Upper lobe of left lung (tissue), 6 donors: ENCODE data around the gene KDM4D. TPM values are rescaled to one million over a fixed set of nuclear protein-coding genes. Genes with fewer than 3 reads are reported as not detected.

ENCODE experiments used
- ATAC-seq, 2 donors: fragments of 200-7000 bp; cut with Tn5 transposase; one replicate each; pipeline ENCODE4 v1.9.1; 2022; ENCODE audit warnings: mild to moderate bottlenecking in 2 of 2, moderate library complexity in 2 of 2; ENCODE audit not compliant: low FRiP score in 2 of 2
- DNase-seq, 2 donors: peaks; one replicate each; pipeline ENCODE4 v3.0.0-alpha.2; 2019 to 2020
- H3K27ac ChIP-seq, 4 donors: fragments of 200-600 bp; sonication (generic); one replicate each; pipeline ENCODE4 v1.5.1; 2016 to 2019
- H3K27me3 ChIP-seq, 4 donors: fragments of 200-600 bp; sonication (generic); one replicate each; pipeline ENCODE4 v1.5.1; 2017 to 2019
- H3K36me3 ChIP-seq, 4 donors: fragments of 200-600 bp; sonication (generic); one replicate each; pipeline ENCODE4 v1.5.1; 2016 to 2019
- H3K4me1 ChIP-seq, 4 donors: fragments of 200-600 bp; sonication (generic); one replicate each; pipeline ENCODE4 v1.5.1; 2018 to 2019
- H3K4me3 ChIP-seq, 4 donors: fragments of 200-600 bp; sonication (generic); one replicate each; pipeline ENCODE4 v1.5.1; 2017 to 2019; ENCODE audit warnings: mild to moderate bottlenecking in 2 of 4, moderate library complexity in 1 of 4
- H3K9me3 ChIP-seq, 4 donors: fragments of 200-600 bp; sonication (generic); one replicate each; pipeline ENCODE4 v1.5.1; 2018 to 2019
- EP300 ChIP-seq, 4 donors: sonication (generic); formaldehyde crosslinking; IDR thresholded peaks; one replicate each; pipeline ENCODE4 v1.5.1; 2017; ENCODE audit warnings: antibody characterized with exemption in 4 of 4, control low read depth in 2 of 4
- POLR2A ChIP-seq, 4 donors: fragments of 450-650 bp; IDR thresholded peaks; one replicate each; pipeline ENCODE4 v1.5.1; 2016 to 2017; ENCODE audit warnings: antibody characterized with exemption in 4 of 4, mild to moderate bottlenecking in 2 of 4
- POLR2AphosphoS5 ChIP-seq, 2 donors: sonication (generic); formaldehyde crosslinking; IDR thresholded peaks; one replicate each; pipeline ENCODE4 v1.5.1; 2017; ENCODE audit warnings: antibody characterized with exemption in 2 of 2
- WGBS, 2 donors: methylation state at CpG; one replicate each; pipeline ENCODE4 v1.1.5; 2017 to 2018; 5-methylcytosine and 5-hydroxymethylcytosine counted together
- total RNA-seq, 6 donors: library from RNA; depleted of rRNA in 4 of 6; stranded (reverse); fragments of >200 nt in 4 of 6; gene quantifications; one replicate each; pipeline versions ENCODE4 v1.1.0 to v1.2.1, GENCODE V29; 2016 to 2021
- TF ChIP-seq, protein P1 (sequence below), 6 experiments: fragments of 450-650 bp in 4 of 6; fragments of 200-600 bp in 2 of 6; sonication (generic) in 2 of 6; IDR thresholded peaks; one replicate each; pipeline ENCODE4 v1.5.1; 2016 to 2019; ENCODE audit warnings: antibody characterized with exemption in 6 of 6
- donor health status: DM: no; HTN: no; CAD: no; lungs with moderate emphysema.
- donor health status: DM: no; HTN: yes; CAD: no; lungs with severe emphysema.

The KDM4D gene
- total RNA-seq, 6 donors from 2014 or later = 0.20 to 0.74 (median 0.59) TPM; not detected in 2

DNA sequence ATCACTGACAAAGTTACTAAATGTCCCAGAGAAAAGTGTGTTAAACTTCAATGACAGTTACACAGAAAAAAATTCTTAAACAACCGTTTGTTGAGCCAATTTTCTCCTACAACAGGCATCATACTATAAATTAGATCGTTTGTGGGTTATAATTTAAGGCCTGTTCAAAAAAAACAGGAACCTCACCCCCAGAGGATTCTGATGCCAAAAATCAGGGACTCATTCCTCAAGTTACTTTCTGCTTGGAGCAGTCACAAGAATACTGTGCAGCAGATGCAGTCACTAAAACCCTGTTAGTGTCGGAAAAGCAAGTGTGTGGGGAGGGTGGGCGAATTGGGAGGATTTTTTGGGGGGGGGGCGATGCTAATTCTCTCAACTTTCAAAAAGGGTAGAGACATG lies 810 bp upstream of the KDM4D start:
- TF ChIP-seq EP300 (IDR thresholded peaks at IDR 0.05) = no peak
- TF ChIP-seq POLR2AphosphoS5 (IDR thresholded peaks at IDR 0.05) = no peak
- TF ChIP-seq POLR2A (IDR thresholded peaks at IDR 0.05) = no peak
- TF ChIP-seq, protein P1, sequence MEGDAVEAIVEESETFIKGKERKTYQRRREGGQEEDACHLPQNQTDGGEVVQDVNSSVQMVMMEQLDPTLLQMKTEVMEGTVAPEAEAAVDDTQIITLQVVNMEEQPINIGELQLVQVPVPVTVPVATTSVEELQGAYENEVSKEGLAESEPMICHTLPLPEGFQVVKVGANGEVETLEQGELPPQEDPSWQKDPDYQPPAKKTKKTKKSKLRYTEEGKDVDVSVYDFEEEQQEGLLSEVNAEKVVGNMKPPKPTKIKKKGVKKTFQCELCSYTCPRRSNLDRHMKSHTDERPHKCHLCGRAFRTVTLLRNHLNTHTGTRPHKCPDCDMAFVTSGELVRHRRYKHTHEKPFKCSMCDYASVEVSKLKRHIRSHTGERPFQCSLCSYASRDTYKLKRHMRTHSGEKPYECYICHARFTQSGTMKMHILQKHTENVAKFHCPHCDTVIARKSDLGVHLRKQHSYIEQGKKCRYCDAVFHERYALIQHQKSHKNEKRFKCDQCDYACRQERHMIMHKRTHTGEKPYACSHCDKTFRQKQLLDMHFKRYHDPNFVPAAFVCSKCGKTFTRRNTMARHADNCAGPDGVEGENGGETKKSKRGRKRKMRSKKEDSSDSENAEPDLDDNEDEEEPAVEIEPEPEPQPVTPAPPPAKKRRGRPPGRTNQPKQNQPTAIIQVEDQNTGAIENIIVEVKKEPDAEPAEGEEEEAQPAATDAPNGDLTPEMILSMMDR (IDR thresholded peaks at IDR 0.05) = no peak
- H3K27ac ChIP-seq = peak overlapping the region; percentile 77 to 90 (median 84)
- ATAC-seq (no peak), DNase-seq (no peak)
- H3K27me3 ChIP-seq = no peaks in the 10 kb centered on the region
- peaks cover 4 to 17% (median 10%) of the 10 kb centered on the region in 4 donors for H3K4me1 ChIP-seq
- no peaks in the 10 kb centered on the region for H3K9me3 ChIP-seq
- H3K4me3 ChIP-seq = peak overlapping the region; percentile 62 to 83 (median 68)
- H3K36me3 ChIP-seq = peaks cover 16 to 44% (median 33%) of the 10 kb centered on the region in 4 donors
- 3 to 4% methylated on average over 5 of the region's 5 CpGs for WGBS, 2 donors

DNA sequence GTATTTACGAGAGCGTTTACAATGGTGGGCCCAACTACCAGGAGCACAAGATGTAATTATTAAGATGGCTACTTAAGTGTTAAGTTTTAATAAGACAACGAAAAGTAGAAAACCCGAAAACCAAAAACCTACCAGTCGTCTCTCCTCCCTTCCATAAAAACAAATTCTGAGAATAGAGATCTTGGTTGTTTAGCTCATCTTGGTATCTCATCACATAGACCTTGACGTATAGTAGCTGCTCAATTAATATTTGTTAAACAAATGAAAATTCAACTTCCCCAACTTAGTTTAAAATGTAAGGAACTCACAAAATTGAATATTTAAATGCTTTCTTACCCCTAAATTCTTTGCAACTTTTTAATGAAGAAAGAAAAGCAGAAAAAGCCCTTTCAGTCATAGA lies 669 bp downstream of the KDM4D start:
- no peak overlapping the region for H3K27ac ChIP-seq
- peaks cover 13 to 29% (median 21%) of the 10 kb centered on the region in 4 donors for H3K36me3 ChIP-seq
- peaks cover 4 to 17% (median 10%) of the 10 kb centered on the region in 4 donors for H3K4me1 ChIP-seq
- TF ChIP-seq POLR2AphosphoS5 (IDR thresholded peaks at IDR 0.05) (no peak), POLR2A (IDR thresholded peaks at IDR 0.05) (no peak), EP300 (IDR thresholded peaks at IDR 0.05) (no peak)
- TF ChIP-seq, protein P1 (IDR thresholded peaks at IDR 0.05) = no peak
- peak overlapping the region in 3 of 4 donors; percentile 66 to 83 (median 70) for H3K4me3 ChIP-seq
- DNase-seq (no peak), ATAC-seq (no peak)
- no peaks in the 10 kb centered on the region for H3K9me3 ChIP-seq
- 55 to 59% methylated on average over 6 of the region's 6 CpGs for WGBS, 2 donors
- H3K27me3 ChIP-seq = no peaks in the 10 kb centered on the region

DNA sequence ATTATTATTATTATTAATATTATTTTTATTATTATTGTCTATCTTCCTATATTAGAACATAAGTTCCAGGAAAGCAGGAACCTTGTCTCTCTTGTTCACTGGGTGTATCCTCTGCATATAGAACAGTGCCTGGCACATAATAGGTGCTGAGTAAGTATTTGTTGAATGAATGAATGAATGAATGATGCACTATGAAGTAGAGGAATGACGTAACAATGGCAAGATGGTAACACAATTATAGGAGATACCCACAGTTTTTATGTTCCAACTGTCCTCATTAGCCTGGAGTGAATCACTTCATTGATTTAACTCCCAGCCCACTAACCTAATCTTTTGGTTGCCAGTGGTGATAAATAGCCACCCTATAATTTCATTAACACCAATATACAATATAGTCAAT lies 2.1 kb downstream of the KDM4D start:
- Histone ChIP-seq H3K36me3 (peaks cover under 1 to 15% (median 7%) of the 10 kb centered on the region in 4 donors), H3K27ac (no peak overlapping the region), H3K9me3 (no peaks in the 10 kb centered on the region), H3K27me3 (no peaks in the 10 kb centered on the region), H3K4me3 (no peak overlapping the region), H3K4me1 (peaks cover 4 to 17% (median 10%) of the 10 kb centered on the region in 4 donors)
- no peak for TF ChIP-seq POLR2A (IDR thresholded peaks at IDR 0.05)
- TF ChIP-seq EP300 (IDR thresholded peaks at IDR 0.05) = no peak
- no peak for TF ChIP-seq POLR2AphosphoS5 (IDR thresholded peaks at IDR 0.05)
- TF ChIP-seq, protein P1 (IDR thresholded peaks at IDR 0.05) = no peak
- no peak for DNase-seq
- WGBS, 2 donors = 97 to 100% methylated on average over 1 of the region's 1 CpG
- no peak for ATAC-seq

DNA sequence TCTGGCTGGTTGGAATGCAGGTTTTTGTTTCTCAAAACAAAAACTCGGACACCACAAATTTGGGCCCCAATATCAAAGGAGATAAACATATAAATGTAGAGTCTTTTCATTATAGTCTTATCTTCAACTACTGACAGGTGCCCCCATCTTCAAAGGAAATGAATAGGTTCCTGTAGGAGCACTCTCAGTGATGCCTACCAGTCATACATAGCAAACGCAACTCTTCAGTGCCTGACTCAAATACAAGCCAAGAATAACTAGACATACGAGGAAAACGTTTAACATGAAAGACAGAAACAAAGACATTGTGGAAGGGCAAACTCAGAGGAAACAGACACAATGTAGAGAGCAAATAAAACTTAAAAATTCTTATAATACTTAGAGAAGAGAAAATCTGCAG lies 13.9 kb downstream of the KDM4D start:
- no peak for DNase-seq
- 72 to 74% methylated on average over 4 of the region's 4 CpGs for WGBS, 2 donors
- no peak for TF ChIP-seq POLR2AphosphoS5 (IDR thresholded peaks at IDR 0.05)
- no peak for TF ChIP-seq POLR2A (IDR thresholded peaks at IDR 0.05)
- no peak for TF ChIP-seq EP300 (IDR thresholded peaks at IDR 0.05)
- TF ChIP-seq, protein P1 (IDR thresholded peaks at IDR 0.05) = no peak
- ATAC-seq = no peak
- Histone ChIP-seq H3K4me1 (no peaks in the 10 kb centered on the region), H3K36me3 (no peaks in the 10 kb centered on the region), H3K9me3 (no peaks in the 10 kb centered on the region), H3K27ac (no peak overlapping the region), H3K4me3 (no peak overlapping the region), H3K27me3 (no peaks in the 10 kb centered on the region)

DNA sequence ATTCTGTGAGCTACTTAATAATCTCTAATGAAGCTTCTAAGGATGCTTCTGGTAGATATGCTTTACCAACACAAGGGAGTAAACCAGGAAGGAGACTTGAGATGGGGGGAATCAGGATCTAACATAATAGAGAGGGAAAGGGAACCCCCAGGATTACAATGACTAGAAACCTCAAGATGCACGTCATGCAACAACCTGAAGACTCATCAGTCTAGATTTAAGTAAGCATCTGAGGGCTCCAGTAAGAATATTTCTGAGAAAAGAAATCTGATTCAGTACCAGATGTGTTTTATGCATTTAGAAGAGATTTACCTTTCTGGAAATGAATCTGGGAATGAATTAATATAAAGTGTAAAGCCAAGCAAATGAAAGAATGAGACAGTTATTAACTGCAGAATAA lies 15.2 kb downstream of the KDM4D start:
- Histone ChIP-seq H3K4me1 (no peaks in the 10 kb centered on the region), H3K27me3 (no peaks in the 10 kb centered on the region), H3K36me3 (no peaks in the 10 kb centered on the region), H3K4me3 (no peak overlapping the region), H3K9me3 (no peaks in the 10 kb centered on the region), H3K27ac (no peak overlapping the region)
- ATAC-seq (no peak), DNase-seq (no peak)
- TF ChIP-seq, protein P1 (IDR thresholded peaks at IDR 0.05) = no peak
- TF ChIP-seq POLR2A (IDR thresholded peaks at IDR 0.05) = no peak
- no peak for TF ChIP-seq EP300 (IDR thresholded peaks at IDR 0.05)
- no peak for TF ChIP-seq POLR2AphosphoS5 (IDR thresholded peaks at IDR 0.05)
- WGBS, 2 donors = 83 to 91% methylated on average over 1 of the region's 1 CpG
